ENCODE data around the gene ACOT4. TPM values are rescaled to one million over a fixed set of nuclear protein-coding genes. Genes with fewer than 3 reads are reported as not detected.
"Not testable (repeated sequence)": the region's sequence is repeated elsewhere in the genome, so short reads cannot be mapped to it uniquely, and the experiment has no call there.

The ACOT4 gene
- total and polyA plus RNA-seq, 9 donors = 0.28 to 3.9 (median 0.38) TPM

- intact Hi-C loops (cut with DNase I) = loop anchor here in 3 of 4 donors (2.0 to 5.0 kb wide), 2 partner anchors 121 to 123 kb away; no protein-coding TSS in a partner anchor
- TF ChIP-seq EP300 (IDR thresholded peaks at IDR 0.05) = no peak
- TF ChIP-seq POLR2A (IDR thresholded peaks at IDR 0.05) = no peak
- no peak for TF ChIP-seq CTCF (IDR thresholded peaks at IDR 0.05)
- peaks cover 4% of the 10 kb centered on the region for H3K4me1 ChIP-seq (ENCODE audit: insufficient read depth)
- H3K9me3 ChIP-seq = no peaks in the 10 kb centered on the region
- no peak for DNase-seq
- no peak overlapping the region for H3K4me3 ChIP-seq
- H3K36me3 ChIP-seq = no peaks in the 10 kb centered on the region
- H3K27me3 ChIP-seq = no peaks in the 10 kb centered on the region
- WGBS, 3 donors = 46 to 52% (median 50%) methylated on average over 10 of the region's 10 CpGs
- no peak overlapping the region for H3K27ac ChIP-seq
Measured at GRCh38 chr14:73630009-73630780, 38.5 kb downstream of the ACOT4 start.

- peak overlapping the region; percentile 48 for H3K4me3 ChIP-seq
- no peaks in the 10 kb centered on the region for H3K9me3 ChIP-seq
- no peaks in the 10 kb centered on the region for H3K27me3 ChIP-seq
- H3K4me1 ChIP-seq (ENCODE audit: insufficient read depth) = peaks cover 4% of the 10 kb centered on the region
- intact Hi-C loops (cut with DNase I) = loop anchor here in 2 of 4 donors (5.0 kb wide), 1 partner anchor 126 kb away; no protein-coding TSS in a partner anchor
- peak overlapping the region; percentile 50 to 53 for H3K27ac ChIP-seq
- DNase-seq = peak; percentile 45 to 77 (median 70)
- 11 to 15% (median 13%) methylated on average over 43 to 44 of the region's 44 CpGs for WGBS, 3 donors
- TF ChIP-seq EP300 (IDR thresholded peaks at IDR 0.05) (no peak), CTCF (IDR thresholded peaks at IDR 0.05) (peak in 2 of 3 donors; percentile 85 to 86)
- H3K36me3 ChIP-seq = no peaks in the 10 kb centered on the region
Measured at GRCh38 chr14:73633116-73634010, 41.7 kb downstream of the ACOT4 start.

GRCh38 chr14:73634011-73634833, 42.5 kb downstream of the ACOT4 start:
- peak overlapping the region; percentile 48 for H3K4me3 ChIP-seq
- intact Hi-C loops (cut with DNase I) = loop anchor here in 2 of 4 donors (5.0 kb wide), 1 partner anchor 127 kb away; no protein-coding TSS in a partner anchor
- 5 to 7% (median 6%) methylated on average over 39 to 53 of the region's 53 CpGs for WGBS, 3 donors
- H3K36me3 ChIP-seq = no peaks in the 10 kb centered on the region
- peak; percentile 47 to 76 (median 65) for DNase-seq
- TF ChIP-seq POLR2A (IDR thresholded peaks at IDR 0.05) (no peak), CTCF (IDR thresholded peaks at IDR 0.05) (peak in 1 of 3 donors; percentile 33), EP300 (IDR thresholded peaks at IDR 0.05) (no peak)
- no peaks in the 10 kb centered on the region for H3K9me3 ChIP-seq
- H3K4me1 ChIP-seq (ENCODE audit: insufficient read depth) = peaks cover 4% of the 10 kb centered on the region
- H3K27ac ChIP-seq = peak overlapping the region; percentile 50 to 53
- no peaks in the 10 kb centered on the region for H3K27me3 ChIP-seq

GRCh38 chr14:73636355-73636754, 44.7 kb downstream of the ACOT4 start:
- H3K4me1 ChIP-seq (ENCODE audit: insufficient read depth); H3K27ac ChIP-seq; H3K9me3 ChIP-seq; H3K27me3 ChIP-seq; intact Hi-C loops (cut with DNase I); DNase-seq; H3K4me3 ChIP-seq; H3K36me3 ChIP-seq: not testable (repeated sequence)
- 58 to 73% (median 62%) methylated on average over 10 of the region's 10 CpGs for WGBS, 3 donors

Measured in ovary (tissue), 9 donors.